ENCODE results near the gene CANX.
"Not testable (repeated sequence)": the region's sequence is repeated elsewhere in the genome, so short reads cannot be mapped to it uniquely, and the experiment has no call there.

GRCh38 chr5:179649166-179649703 is 49.5 kb upstream of the CANX start:
- not testable (repeated sequence) for TF ChIP-seq POLR2AphosphoS5 (IDR thresholded peaks at IDR 0.05; ENCODE audit: borderline replicate concordance, low read depth, low read length); EZH2 (IDR thresholded peaks at IDR 0.05); FOXP2 (optimal IDR thresholded peaks at IDR 0.05; ENCODE audit: control extremely low read depth, extremely low read length, insufficient read depth)

All from SK-N-MC (cell line).